SK-N-MC (cell line): ENCODE measurements around the gene PCLO.

Source experiments
- EZH2 ChIP-seq: fragments of 200-600 bp; sonication (generic); IDR thresholded peaks from one replicate; pipeline ENCODE4 v1.6.1; 2017; ENCODE audit warnings: antibody characterized with exemption
- FOXP2 ChIP-seq: optimal IDR thresholded peaks from 2 replicates; pipeline ENCODE3; 2011; ENCODE audit warnings: mild to moderate bottlenecking, moderate library complexity; ENCODE audit not compliant: insufficient read depth; ENCODE audit errors: extremely low read length, control extremely low read depth
- POLR2AphosphoS5 ChIP-seq: IDR thresholded peaks from 2 replicates; pipeline ENCODE4 v1.6.1; 2012; ENCODE audit warnings: mild to moderate bottlenecking, low read depth, low read length, borderline replicate concordance

DNA sequence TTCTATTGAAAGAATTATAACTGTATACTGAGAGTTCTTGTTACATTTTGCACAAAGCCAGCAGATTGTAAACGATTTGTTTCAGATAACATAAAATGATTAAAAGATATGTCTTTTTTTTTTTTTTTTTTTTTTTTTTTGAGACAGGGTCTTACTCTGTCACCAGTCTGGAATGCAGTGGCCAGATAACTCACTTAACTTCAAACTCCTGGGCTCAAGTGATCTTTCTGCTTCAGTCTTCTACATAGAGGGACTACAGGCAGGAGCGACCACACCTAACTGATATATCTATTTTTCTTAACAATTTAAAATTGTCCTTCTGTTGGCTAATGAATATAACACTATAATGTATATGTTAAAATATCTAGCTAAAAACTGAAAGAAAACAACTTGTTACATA is 401.9 kb downstream of the PCLO start:
- TF ChIP-seq EZH2 (no peak), POLR2AphosphoS5 (no peak), FOXP2 (no peak)
